ENCODE measurements around the gene TM4SF1.

TM4SF1 gene

GRCh38 chr3:149377408-149378364, at the start of gene TM4SF1:
Gene TM4SF1 (minus strand): TSS chr3:149377649. CDS start chr3:149377547, 102 bp downstream.
- TF ChIP-seq JUND (IDR thresholded peaks at IDR 0.05; ENCODE audit: low read depth) = no peak
- DNase-seq (ENCODE audit: low read depth in 1 of 2, low spot score in 1 of 2) = peak in 1 of 2 experiments; percentile 75
- in situ Hi-C loops (cut with HindIII; ENCODE audit: low pct_unique_long_range_greater_than_20kb, low sequenced_read_pairs) = no loop called here

GRCh38 chr3:149426325-149426724, 48.9 kb upstream of the TM4SF1 start:
- in situ Hi-C loops (cut with HindIII; ENCODE audit: low pct_unique_long_range_greater_than_20kb, low sequenced_read_pairs) = no loop called here

GRCh38 chr3:149424918-149425317, 47.5 kb upstream of the TM4SF1 start:
- TF ChIP-seq JUND (IDR thresholded peaks at IDR 0.05; ENCODE audit: low read depth) = no peak
- in situ Hi-C loops (cut with HindIII; ENCODE audit: low pct_unique_long_range_greater_than_20kb, low sequenced_read_pairs) = no loop called here
- no peak for DNase-seq (ENCODE audit: low read depth in 1 of 2, low spot score in 1 of 2)

More at GRCh38 chr3:149426325-149426724, 48.9 kb upstream of the TM4SF1 start:
- DNase-seq (ENCODE audit: low read depth in 1 of 2, low spot score in 1 of 2) = no peak
- TF ChIP-seq JUND (IDR thresholded peaks at IDR 0.05; ENCODE audit: low read depth) = no peak

- no peak for DNase-seq (ENCODE audit: low read depth in 1 of 2, low spot score in 1 of 2)
- TF ChIP-seq JUND (IDR thresholded peaks at IDR 0.05; ENCODE audit: low read depth) = no peak
- in situ Hi-C loops (cut with HindIII; ENCODE audit: low pct_unique_long_range_greater_than_20kb, low sequenced_read_pairs) = no loop called here
Measured at GRCh38 chr3:149421764-149422163, 44.3 kb upstream of the TM4SF1 start.

- no peak for DNase-seq (ENCODE audit: low read depth in 1 of 2, low spot score in 1 of 2)
- in situ Hi-C loops (cut with HindIII; ENCODE audit: low pct_unique_long_range_greater_than_20kb, low sequenced_read_pairs) = no loop called here
- TF ChIP-seq JUND (IDR thresholded peaks at IDR 0.05; ENCODE audit: low read depth) = no peak
Measured at GRCh38 chr3:149419816-149420215, 42.4 kb upstream of the TM4SF1 start.

GRCh38 chr3:149417727-149418126, 40.3 kb upstream of the TM4SF1 start:
- in situ Hi-C loops (cut with HindIII; ENCODE audit: low pct_unique_long_range_greater_than_20kb, low sequenced_read_pairs) = no loop called here
- TF ChIP-seq JUND (IDR thresholded peaks at IDR 0.05; ENCODE audit: low read depth) = no peak
- DNase-seq (ENCODE audit: low read depth in 1 of 2, low spot score in 1 of 2) = no peak

- TF ChIP-seq JUND (IDR thresholded peaks at IDR 0.05; ENCODE audit: low read depth) = no peak
- in situ Hi-C loops (cut with HindIII; ENCODE audit: low pct_unique_long_range_greater_than_20kb, low sequenced_read_pairs) = no loop called here
- no peak for DNase-seq (ENCODE audit: low read depth in 1 of 2, low spot score in 1 of 2)
Measured at GRCh38 chr3:149417174-149417573, 39.7 kb upstream of the TM4SF1 start.

GRCh38 chr3:149415484-149415883, 38.0 kb upstream of the TM4SF1 start:
- DNase-seq (ENCODE audit: low read depth in 1 of 2, low spot score in 1 of 2) = no peak
- no peak for TF ChIP-seq JUND (IDR thresholded peaks at IDR 0.05; ENCODE audit: low read depth)
- in situ Hi-C loops (cut with HindIII; ENCODE audit: low pct_unique_long_range_greater_than_20kb, low sequenced_read_pairs) = no loop called here

GRCh38 chr3:149414557-149415231, 37.2 kb upstream of the TM4SF1 start:
- in situ Hi-C loops (cut with HindIII; ENCODE audit: low pct_unique_long_range_greater_than_20kb, low sequenced_read_pairs) = no loop called here
- DNase-seq (ENCODE audit: low read depth in 1 of 2, low spot score in 1 of 2) = no peak
- TF ChIP-seq JUND (IDR thresholded peaks at IDR 0.05; ENCODE audit: low read depth) = no peak

- DNase-seq (ENCODE audit: low read depth in 1 of 2, low spot score in 1 of 2) = no peak
- no peak for TF ChIP-seq JUND (IDR thresholded peaks at IDR 0.05; ENCODE audit: low read depth)
- in situ Hi-C loops (cut with HindIII; ENCODE audit: low pct_unique_long_range_greater_than_20kb, low sequenced_read_pairs) = no loop called here
Measured at GRCh38 chr3:149411583-149411982, 34.1 kb upstream of the TM4SF1 start.

GRCh38 chr3:149409351-149409750, 31.9 kb upstream of the TM4SF1 start:
- in situ Hi-C loops (cut with HindIII; ENCODE audit: low pct_unique_long_range_greater_than_20kb, low sequenced_read_pairs) = no loop called here
- no peak for TF ChIP-seq JUND (IDR thresholded peaks at IDR 0.05; ENCODE audit: low read depth)
- DNase-seq (ENCODE audit: low read depth in 1 of 2, low spot score in 1 of 2) = no peak

- in situ Hi-C loops (cut with HindIII; ENCODE audit: low pct_unique_long_range_greater_than_20kb, low sequenced_read_pairs) = no loop called here
- no peak for DNase-seq (ENCODE audit: low read depth in 1 of 2, low spot score in 1 of 2)
- no peak for TF ChIP-seq JUND (IDR thresholded peaks at IDR 0.05; ENCODE audit: low read depth)
Measured at GRCh38 chr3:149407898-149408297, 30.4 kb upstream of the TM4SF1 start.

- TF ChIP-seq JUND (IDR thresholded peaks at IDR 0.05; ENCODE audit: low read depth) = no peak
- in situ Hi-C loops (cut with HindIII; ENCODE audit: low pct_unique_long_range_greater_than_20kb, low sequenced_read_pairs) = no loop called here
- DNase-seq (ENCODE audit: low read depth in 1 of 2, low spot score in 1 of 2) = no peak
Measured at GRCh38 chr3:149406244-149406752, 28.8 kb upstream of the TM4SF1 start.
